GM19023 (cell line): ENCODE results near the gene CSDE1.

ENCODE experiments used
- ATAC-seq: cut with Tn5 transposase; IDR thresholded peaks from one replicate; pipeline ENCODE4 v1.9.1; 2021; ENCODE audit warnings: mild to moderate bottlenecking, moderate library complexity; ENCODE audit not compliant: unreplicated experiment

Gene CSDE1

DNA sequence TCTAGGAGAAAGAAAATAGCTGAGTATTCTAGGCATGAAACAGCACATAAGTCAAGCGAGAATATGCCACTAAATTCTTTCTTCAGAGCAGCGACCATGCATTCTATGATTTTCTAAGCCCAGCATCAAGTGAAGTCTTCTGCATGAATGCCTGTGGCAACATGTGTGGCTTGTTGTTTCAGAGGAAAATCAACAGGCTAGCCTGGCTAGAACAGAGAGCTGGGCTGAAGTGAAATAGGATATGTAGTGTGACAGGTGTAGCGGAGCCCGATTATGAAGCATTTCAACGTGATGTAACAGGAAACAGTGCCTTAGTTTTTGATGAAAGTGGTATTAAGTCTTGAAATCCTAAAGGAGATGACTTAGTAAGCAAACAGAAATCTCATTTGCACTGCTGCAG is 7.0 kb downstream of the CSDE1 start:
- ATAC-seq, result no peak

DNA sequence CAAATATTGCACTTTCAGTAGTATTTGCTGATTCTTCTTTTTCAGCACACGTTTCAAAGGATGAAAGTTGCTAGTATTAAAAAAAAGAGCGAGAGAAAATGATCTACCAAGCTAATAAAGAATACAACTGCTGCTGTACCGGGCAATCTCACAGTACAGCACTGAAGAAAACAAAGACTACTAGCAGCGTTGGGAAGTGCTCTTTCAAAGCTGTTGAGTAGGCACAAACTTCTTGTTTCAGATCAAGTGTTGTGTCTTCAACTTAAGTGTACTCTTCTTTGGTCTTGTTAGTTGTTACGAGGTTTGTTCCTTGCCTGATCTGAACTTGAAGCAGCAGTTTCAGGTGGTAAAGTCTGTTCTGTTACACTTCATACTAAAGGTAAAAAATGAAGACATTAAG is 7.9 kb downstream of the CSDE1 start:
- no peak for ATAC-seq

DNA sequence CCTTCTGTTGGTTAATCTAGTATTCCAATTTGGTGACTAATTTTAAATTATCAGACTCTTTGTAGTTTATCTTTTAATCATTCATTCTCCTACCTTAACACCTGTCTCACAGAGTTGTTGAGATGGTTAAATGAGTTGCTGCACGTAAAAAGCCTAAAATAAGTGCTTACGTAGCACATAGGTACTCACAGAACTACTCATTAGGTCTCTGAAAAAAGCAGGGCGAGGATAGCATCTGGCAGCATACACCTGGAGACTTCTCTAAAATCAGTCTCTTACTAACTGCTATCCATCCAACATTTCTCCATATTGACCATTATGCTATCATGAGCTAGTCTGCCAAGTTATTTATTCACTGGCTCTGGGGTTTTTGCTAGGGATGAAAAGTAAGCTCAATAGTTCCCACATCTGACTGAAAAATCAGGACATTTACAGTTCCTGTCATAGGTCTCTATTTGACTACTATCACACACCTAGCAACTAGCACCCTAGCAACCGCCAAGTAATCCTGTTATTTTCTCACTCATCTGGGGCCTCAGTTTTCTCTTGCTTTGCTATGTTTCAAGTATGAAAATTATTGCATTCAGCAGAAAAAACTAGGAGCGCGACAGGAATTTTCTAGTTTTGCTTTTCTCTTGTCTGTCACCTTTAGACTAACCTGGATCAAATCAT is 11.2 kb downstream of the CSDE1 start:
- ATAC-seq, result no peak

DNA sequence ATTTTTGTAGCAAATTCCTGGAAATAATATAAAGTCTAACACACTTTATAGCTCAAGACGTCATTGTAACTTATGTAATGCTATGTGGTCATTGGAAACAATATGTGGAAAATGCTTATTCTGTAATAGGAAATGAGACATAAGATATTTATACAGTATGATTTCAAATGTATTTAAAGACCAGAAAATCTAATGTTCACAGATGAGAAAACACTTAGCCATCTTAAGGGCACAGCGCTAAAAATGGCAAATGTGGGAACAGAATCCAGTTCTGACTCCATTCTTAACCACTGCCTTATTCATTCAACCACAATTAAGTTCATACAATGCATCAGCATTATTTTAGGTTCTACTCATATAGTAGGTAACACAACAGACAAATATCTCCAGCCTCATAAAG is 12.5 kb downstream of the CSDE1 start:
- no peak for ATAC-seq

DNA sequence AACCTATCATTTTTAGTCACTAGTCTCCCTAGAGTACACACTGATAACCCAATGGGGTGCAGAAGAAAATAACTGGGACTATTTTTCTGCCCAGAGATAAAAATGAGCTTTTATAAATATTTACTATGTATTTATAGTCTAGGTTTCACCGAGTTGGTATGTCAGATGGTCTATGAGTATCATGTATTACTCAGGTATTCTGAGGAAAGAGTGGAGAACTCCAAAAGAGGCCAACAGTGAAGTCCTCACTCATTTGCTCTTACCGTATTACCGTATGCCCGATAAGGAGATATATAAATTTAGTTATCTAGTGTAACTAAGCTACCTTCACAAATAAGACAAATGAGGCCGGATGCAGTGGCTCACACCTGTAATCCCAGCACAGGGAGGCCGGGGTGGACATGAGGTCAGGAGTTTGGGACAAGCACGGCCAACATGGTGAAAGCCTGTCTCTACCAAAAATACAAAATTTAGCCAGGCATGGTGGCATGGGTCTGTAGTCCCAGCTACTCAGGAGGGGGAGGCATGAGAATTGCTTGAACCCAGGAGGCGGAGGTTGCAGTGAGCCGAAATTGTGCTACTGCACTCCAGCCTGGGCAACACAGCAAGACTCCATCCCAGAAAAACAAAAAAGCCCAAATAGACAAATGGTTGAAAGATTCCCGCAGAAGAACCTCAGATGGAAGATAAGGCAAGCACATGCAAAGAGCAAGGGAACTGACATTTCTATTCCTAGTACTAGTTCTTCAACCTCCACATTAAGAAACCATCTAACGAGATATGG is 15.6 kb downstream of the CSDE1 start:
- ATAC-seq, result no peak

DNA sequence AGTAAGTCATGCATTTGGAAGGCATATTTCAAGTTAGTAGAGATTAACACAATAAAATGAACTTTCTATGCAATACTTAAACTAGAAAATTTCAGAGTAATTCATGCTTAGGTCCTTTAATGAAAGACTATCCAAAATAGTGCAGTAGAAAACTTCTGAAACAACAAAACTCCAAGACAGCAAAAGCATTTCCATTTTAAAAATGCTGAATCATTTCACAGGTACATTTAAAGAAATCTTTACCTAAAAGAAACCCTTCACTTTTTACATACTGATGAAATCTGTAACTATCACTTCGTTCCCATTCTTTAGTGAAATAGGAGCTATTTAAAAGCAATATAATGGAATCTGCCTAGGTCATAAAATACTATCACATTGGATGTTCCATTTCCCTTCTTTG is 17.5 kb downstream of the CSDE1 start:
- ATAC-seq, result no peak

DNA sequence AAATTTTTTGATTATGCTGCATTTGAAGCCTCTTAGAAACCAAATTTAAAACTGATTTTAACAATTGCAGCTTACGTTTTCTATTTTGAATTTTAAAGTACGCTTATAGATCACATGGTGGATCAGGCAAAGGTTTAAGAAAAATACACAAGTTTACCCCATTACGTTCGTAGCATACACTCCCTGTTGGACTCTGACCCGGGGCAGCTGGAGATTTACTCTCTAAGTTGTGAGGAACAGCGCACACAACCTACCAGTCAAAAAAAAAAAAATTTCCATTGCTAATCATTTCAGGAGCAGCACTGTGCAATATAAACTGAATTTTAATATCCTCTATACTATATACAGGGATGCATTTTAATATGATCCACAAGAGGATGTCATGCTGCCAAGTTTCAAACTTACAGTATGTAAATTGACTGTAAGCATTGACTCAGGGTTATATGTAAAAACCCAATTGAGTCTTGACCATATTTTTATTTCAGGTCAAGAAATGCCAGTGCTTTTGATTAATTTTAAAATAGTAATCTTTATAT is 20.4 kb downstream of the CSDE1 start:
- no peak for ATAC-seq

DNA sequence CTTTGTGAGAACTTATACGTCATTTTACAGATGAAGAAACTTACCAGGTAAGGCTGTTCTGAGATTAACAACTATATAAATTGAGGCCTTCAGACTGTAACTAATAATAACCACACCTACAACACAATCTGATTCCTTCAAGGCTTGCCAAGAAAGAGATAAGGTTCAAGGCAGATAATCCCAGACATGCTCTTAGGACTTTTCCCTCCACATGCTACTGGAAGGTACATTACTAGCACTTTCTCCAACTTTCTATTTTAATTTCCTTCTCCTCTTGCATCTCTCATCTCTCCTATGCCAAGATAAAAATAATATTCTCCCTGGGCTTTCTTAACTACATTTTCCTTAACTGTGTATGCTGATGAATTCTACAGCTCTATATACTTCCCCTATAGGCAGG is 22.3 kb downstream of the CSDE1 start:
- ATAC-seq, result no peak

DNA sequence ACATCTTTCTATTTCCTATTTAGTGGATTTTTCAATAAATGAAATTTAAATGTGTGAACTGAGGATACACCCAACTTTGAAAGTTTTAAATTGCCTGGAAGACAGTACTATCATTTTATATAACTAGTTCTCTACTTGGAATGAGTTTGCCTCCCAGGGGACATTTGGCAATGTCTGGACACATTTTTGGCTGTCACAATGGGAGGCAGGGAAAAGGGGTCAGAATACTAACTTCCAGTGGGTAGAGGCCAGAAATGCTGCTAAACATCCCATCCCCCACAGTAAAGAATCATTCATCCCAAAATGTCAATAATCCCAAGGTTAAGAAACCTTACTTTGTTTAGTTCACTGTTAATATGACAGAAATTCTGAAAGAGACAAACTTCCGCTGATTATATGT is 28.0 kb downstream of the CSDE1 start:
- no peak for ATAC-seq

DNA sequence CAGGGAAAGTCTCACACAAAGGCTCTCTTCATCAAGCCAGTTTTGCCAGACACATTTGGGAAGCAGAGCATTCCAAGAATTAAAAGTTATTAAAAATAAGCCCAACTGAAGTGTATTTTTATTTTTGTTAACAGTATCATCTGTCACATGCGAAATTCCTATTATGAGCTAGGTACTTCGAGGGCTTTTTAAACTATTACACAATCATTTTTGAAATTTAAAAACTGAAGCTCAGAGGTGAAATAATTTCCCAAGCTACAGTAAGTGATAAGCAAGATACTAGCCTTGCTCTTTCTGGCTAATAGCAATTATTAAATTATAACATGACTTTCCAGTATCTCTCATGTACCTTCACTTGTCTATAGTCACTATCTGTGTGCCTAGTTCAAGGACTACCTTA is 29.2 kb downstream of the CSDE1 start:
- no peak for ATAC-seq

DNA sequence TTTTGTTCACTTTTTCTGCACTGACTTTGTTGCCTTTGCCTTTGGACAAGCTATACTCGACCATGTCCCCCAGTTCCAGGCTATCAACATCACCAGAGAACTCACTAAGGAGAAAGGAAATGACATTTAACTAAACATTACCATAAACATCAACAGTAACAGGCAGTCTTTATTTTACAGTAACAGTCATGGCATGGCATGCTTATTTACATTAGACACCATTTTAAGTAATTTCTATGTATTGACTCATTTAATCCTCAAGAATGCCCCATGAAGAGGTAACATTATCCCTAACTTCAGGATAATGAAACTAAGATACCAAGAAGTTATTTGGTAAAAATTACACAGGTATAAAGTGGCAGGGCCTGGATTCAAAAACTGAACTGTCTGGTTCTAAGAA is 32.6 kb downstream of the CSDE1 start:
- ATAC-seq, result no peak

DNA sequence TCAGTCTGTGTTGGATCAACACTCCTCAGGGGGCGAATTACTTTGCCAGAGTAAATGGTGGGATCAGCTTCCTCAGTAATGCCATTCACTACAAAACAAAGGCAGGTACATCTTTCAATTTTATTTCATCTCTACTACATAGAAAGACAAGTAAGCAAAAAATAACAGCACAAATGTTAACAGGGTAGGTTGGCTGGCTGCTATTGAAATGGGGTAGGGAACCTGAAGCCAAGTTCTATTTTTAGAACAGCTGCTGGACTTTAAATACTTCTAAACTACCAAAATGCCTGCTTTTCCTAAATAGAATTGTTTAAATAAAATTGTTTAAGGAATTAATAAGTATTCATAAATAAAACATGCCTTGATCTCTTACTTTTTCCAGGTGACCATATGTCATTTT is 33.9 kb downstream of the CSDE1 start:
- ATAC-seq, result no peak

DNA sequence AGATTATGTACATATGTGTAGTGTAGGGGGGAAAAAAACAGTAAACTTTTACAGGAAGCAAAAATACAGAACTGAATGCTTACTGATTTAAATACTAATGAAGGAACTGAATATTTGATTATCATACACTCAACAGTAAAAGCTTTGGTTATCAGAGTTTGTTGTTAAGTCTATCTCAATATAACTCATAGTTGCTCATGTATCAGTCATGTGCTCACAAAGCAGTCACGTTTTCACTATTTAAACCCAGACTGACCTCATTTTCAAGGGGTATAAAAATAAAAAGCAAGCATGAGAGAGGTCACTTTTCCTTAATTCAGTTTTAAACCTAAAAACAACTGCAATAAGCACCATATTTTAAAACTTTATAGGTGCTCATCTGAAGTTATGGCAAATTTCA is 34.3 kb downstream of the CSDE1 start:
- no peak for ATAC-seq

DNA sequence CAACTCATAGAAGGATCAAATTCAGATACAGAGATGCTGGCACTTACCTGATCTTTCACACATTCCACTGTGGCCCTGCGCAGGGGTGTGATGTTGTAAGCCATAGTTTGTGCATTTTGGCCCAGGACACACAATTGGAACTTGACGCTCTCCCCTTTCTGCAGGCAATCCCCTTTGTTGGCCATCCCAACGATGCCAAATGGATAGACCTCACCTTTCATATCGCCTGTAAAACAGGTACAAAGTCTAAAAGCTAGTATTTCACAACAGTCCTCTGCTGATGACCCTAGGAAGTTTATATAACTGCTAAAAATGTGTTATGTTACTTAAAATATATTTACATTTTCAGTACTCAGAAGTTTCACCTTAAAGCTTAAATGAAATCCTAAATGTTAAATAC is 37.3 kb downstream of the CSDE1 start:
- no peak for ATAC-seq

DNA sequence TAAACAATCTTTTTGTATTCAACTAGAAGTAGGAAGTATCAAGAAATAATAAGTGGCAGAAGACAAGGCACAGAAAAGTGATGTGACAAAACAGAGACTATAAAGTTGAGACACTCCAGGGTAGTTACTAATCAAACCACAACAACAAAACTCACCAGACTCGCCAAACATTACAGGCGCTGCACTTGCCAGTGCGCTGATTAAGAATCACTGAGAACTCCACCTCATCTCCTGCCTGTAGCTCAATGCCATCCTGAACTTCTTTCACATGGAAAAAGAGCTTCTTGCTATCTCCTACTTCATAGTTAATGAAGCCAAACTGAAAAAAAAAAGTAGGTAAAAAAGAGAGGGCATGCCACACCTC is 38.4 kb downstream of the CSDE1 start:
- no peak for ATAC-seq

DNA sequence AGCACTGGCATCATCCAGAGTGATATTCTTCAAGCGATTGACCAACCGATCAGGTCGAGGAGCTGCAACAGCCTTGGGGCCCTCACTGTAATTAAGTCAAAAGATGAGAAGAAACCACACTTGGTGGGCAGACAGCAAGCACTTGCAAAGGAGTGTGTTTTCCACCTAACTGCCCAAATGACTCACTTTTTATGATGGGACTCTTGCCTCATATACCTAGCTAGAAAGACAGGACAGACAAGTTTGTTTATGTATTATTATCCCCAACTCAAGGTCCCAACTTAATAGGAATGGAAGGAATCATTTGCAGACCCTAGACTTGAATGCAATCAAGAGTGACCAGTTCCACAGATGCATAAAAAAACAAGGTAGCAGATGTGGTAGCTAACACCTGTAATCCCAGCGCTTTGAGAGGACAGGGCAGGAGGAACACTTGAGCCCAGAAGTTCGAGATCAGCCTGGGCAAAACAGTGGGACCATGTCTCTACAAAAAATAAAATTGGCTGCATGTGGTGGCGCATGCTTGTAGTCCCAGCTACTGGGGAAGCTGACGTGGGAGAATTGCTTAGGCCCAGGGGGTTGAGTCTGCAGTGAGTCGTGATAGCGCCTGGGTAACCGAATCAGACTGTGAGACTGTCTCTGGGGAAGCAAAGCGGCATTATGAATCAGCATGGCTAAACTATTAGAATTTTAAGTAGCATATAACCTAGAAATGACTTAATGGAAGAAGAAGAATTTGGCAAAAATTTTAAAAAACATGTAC is 38.9 kb downstream of the CSDE1 start:
- ATAC-seq, result no peak

DNA sequence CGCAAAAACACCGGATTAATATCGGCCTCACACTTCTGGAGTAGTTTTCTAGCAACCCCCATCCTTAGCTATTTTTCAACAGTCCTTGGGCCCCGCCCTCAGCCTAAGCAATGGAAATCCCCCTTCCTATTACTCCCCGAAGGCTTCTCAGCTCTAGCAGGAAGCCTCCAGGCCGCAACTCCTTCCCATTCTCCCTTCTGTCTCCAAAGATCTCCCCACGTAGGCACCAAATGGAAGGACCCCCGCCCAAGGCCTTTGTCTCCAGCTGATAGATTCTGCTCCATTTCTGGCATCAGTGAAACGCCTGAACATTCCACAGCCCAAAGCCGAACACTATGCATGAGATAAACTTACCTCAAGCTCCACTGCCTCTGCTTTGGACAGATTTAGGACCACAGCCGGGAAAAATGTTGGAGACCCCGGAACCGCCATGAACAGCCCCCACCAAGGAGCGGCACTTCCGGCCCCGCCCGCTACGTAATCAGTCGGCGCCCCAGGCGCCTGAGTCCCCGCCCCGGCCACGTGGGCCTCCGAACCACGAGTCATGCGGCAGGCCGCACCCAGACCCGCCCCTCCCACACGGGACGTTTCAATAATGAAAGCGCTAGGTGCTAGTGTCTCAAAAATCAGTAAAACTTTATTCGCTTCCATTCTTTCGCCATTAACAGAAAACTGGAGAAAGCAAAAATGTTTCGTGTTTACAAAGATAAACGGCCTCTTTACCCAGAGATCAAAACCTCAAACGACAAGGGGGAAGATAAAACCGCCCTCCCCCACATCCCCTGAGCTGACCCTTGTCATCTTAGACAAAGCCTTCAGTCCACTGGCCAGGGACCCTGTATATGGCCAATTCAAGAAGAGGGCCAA is 41.2 kb downstream of the CSDE1 start, which contains the start of gene NRAS:
Gene NRAS (minus strand): TSS at position 468 of the 867 bp plus-strand sequence. CDS start 611 bp downstream, outside the sequence.
- peak; percentile 96 for ATAC-seq

DNA sequence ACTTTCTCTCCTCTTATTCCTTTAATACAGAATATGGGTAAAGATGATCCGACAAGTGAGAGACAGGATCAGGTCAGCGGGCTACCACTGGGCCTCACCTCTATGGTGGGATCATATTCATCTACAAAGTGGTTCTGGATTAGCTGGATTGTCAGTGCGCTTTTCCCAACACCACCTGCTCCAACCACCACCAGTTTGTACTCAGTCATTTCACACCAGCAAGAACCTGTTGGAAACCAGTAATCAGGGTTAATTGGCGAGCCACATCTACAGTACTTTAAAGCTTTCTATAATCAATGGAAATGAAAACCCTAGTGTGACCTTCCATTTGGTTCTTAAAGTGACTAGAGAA is 41.9 kb downstream of the CSDE1 start:
- ATAC-seq, result no peak

DNA sequence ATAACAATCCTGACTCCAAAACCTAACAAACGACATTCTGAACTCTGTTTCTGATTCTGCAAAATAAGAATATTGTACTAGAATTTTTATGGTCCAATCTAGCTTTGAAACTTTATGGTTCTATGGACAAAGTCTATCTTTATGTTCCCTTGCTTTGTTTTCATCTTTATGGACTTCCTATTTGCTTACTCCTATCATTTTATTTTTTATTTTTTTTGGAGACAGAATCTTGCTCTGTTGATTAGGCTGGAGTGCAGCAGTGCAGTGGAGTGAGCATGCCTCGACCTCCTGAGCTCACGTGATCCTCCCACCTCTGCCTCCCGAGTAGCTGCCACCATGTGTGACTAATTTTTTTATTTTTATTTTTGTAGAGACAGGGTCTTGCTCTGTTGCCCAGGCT is 44.8 kb downstream of the CSDE1 start:
- no peak for ATAC-seq

DNA sequence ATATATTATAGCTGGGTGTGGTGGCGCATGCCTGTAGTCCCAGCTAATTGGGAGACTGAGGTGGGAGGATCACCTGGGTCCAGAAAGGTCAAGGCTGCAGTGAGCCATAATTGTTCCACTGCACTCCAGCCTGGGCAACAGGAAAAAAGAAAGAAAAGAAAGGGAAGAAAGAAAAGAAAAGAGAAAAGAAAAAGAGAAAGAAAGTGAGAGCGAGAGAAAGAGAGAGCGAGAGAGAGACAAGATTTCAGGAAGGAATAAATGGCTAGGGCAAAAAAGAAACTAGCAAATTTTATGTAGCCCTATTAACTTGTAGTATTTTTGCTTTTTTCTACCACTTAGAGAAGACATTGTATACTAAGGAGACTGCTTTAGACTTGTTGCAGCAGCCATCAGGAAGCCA is 47.4 kb downstream of the CSDE1 start:
- no peak for ATAC-seq

DNA sequence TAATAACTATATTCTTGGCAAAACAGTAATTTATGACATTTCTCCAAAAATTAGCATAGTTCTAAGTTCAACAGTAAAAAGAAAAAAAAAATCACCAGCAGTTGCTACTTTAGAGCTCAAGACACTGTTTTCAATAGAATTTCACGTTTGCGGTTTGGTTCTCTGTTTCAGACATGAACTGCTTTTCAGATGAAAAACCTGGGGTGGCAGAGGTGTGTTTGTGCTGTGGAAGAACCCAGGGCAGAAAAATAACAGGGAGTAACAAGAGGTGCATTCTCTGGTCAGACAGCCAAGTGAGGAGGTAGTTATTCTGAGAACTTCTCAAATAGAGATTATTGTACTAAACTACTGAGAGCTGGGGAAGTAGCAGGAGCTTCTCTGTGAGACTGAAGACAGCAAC is 50.2 kb downstream of the CSDE1 start:
- no peak for ATAC-seq
